ENCODE results near the gene APOE. TPM values are rescaled to one million over a fixed set of nuclear protein-coding genes. Genes with fewer than 3 reads are reported as not detected.

The APOE gene
- total and polyA plus RNA-seq, 9 of the 15 experiments (the other 6 are each of a cell fraction or from before 2014, with no cell fraction given) = 0.14 to 180 (median 58.1) TPM; not detected in 1

- peak in 1 of 2 experiments; percentile 85 for TF ChIP-seq AFF1 (IDR thresholded peaks at IDR 0.05; ENCODE audit: low read depth in 1 of 2, partially characterized antibody in 2 of 2)
Observed at GRCh38 chr19:44926245-44927077, 20.9 kb downstream of the APOE start (continued).

- ATAC-seq = no peak
- no peaks in the 10 kb centered on the region for H3K36me3 ChIP-seq (ENCODE audit: control insufficient read depth, insufficient read depth, low read length)
- ChIA-PET POLR2A (no interaction called here), CTCF (ENCODE audit: low intra/inter-chr PET ratio) (no interaction called here)
- peaks cover 0 to 24% of the 10 kb centered on the region in 2 experiments; a peak in 4 of 5 replicates for H3K4me1 ChIP-seq (replicated peaks in 1 of 2; ENCODE audit: control insufficient read depth in 2 of 2, insufficient read depth in 2 of 2, low read length in 2 of 2)
- no peaks in the 10 kb centered on the region for H3K9me1 ChIP-seq (ENCODE audit: control insufficient read depth, insufficient read depth, low read length)
- no peak overlapping the region for H3K4me3 ChIP-seq
- H3K9me3 ChIP-seq (replicated peaks; ENCODE audit: control insufficient read depth, insufficient read depth, low read depth, low read length) = no peaks in the 10 kb centered on the region
- H3K9ac ChIP-seq (ENCODE audit: insufficient read depth in 1 of 2, low read depth in 2 of 2, low read length in 2 of 2) = peak overlapping the region in 1 of 2 experiments; percentile 54; a peak in 1 of 4 replicates
- no peaks in the 10 kb centered on the region for H3K79me2 ChIP-seq (ENCODE audit: control insufficient read depth, insufficient read depth, low read length)
- BruUV-seq (replicated peaks) = no TSS peak
- 65% methylated on average over 5 of the region's 5 CpGs for WGBS (ENCODE audit: insufficient coverage, low coverage, missing lambda C conversion rate)
- H2AFZ ChIP-seq (ENCODE audit: low read depth, low read length) = peak overlapping the region; percentile 87; the same call in 1 of the 2 replicates
- no peak overlapping the region for H3K4me2 ChIP-seq (ENCODE audit: insufficient read depth, low read length)
- no peak overlapping the region for H3K27ac ChIP-seq (ENCODE audit: extremely low read depth, low read depth, low read length)
- no peak for TF ChIP-seq SP1 (CRISPR knock-in tag; IDR thresholded peaks at IDR 0.05)
- TF ChIP-seq LARP7 (IDR thresholded peaks at IDR 0.05) = peak; percentile 4; the same call in 1 of the 2 replicates
- TF ChIP-seq E2F8 (IDR thresholded peaks at IDR 0.05; ENCODE audit: low read depth, partially characterized antibody) = no peak
- TF ChIP-seq KAT8 (IDR thresholded peaks at IDR 0.05; ENCODE audit: low read depth) = no peak
- H4K20me1 ChIP-seq (replicated peaks; ENCODE audit: control insufficient read depth, insufficient read depth, low read length) = no peaks in the 10 kb centered on the region
- no peaks in the 10 kb centered on the region for H3K27me3 ChIP-seq (ENCODE audit: control insufficient read depth in 2 of 2, insufficient read depth in 2 of 2, low read length in 2 of 2)
- DNase-seq (ENCODE audit: extremely low read depth in 1 of 4, low spot score in 3 of 4) = no peak
- in situ Hi-C loops (cut with MboI) = no loop called here
- intact Hi-C loops (cut with micrococcal nuclease) = no loop called here
- no peak for FAIRE-seq
Observed at GRCh38 chr19:44927746-44928145, 22.1 kb downstream of the APOE start.
